Ovary (tissue), 3 donors: ENCODE results near the gene GNG4.

Experiments
- POLR2A ChIP-seq: fragments of 450-650 bp; IDR thresholded peaks from one replicate; pipeline ENCODE4 v1.6.1; 2017; ENCODE audit warnings: antibody characterized with exemption, mild to moderate bottlenecking, moderate library complexity
- TF ChIP-seq, protein P1 (sequence below), 3 donors: fragments of 450-650 bp in 2 of 3; fragments of 200-600 bp in 1 of 3; IDR thresholded peaks; one replicate each; pipeline versions ENCODE4 v1.5.1 to v1.8.0; 2016 to 2022; ENCODE audit warnings: antibody characterized with exemption in 3 of 3, mild to moderate bottlenecking in 1 of 3
- donor health status: DM: no; HTN: no; CAD: no.

DNA sequence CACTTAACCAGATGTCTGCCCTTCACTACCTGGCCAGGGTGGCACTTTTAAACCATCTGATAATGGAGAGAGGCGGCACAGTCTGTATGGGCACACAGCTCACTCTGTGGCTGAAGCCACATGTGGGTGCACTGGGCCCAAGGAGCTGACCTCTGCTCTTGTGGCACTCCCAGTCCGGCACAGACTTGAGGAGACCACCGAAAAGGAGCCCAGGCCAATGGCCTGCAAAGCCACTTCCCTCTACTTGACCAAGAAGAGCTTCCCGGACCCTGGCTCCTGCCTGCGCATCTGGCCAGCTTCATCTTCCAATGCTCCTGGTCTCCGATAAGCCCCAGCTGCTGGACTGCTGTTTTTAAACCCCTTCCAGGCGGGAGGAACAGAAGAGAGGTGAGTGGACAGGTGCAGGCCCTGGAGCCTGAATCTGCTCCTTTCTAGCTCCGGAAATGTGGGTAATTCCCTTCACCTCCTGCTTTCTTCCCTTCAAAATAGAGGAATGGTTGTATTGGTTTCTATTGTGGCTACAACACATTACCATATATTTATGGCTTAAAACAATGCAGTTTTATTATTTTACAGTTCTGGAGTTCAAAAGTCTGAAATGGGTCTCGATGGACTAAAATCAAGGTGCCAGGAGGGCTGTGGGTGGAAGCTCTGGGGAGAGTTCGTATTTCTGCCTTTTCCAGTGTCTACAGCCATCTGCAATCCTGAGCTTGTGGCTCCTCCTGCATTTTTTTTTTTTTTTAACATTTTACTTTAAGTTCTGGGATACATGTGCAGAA is 11.6 kb downstream of the GNG4 start:
- TF ChIP-seq POLR2A, result no peak
- TF ChIP-seq, protein P1, sequence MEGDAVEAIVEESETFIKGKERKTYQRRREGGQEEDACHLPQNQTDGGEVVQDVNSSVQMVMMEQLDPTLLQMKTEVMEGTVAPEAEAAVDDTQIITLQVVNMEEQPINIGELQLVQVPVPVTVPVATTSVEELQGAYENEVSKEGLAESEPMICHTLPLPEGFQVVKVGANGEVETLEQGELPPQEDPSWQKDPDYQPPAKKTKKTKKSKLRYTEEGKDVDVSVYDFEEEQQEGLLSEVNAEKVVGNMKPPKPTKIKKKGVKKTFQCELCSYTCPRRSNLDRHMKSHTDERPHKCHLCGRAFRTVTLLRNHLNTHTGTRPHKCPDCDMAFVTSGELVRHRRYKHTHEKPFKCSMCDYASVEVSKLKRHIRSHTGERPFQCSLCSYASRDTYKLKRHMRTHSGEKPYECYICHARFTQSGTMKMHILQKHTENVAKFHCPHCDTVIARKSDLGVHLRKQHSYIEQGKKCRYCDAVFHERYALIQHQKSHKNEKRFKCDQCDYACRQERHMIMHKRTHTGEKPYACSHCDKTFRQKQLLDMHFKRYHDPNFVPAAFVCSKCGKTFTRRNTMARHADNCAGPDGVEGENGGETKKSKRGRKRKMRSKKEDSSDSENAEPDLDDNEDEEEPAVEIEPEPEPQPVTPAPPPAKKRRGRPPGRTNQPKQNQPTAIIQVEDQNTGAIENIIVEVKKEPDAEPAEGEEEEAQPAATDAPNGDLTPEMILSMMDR (IDR thresholded peaks at IDR 0.05), result no peak
